Astrocyte of the cerebellum (primary cell): Measurements from ENCODE around the gene KCTD1.

ENCODE experiments used
- DNase-seq: peaks from one replicate; pipeline ENCODE4 v3.0.0-alpha.2; 2011; ENCODE audit warnings: low read depth
- H3K4me3 ChIP-seq: 2 replicates; pipeline ENCODE4 v1.5.1; 2011; ENCODE audit warnings: mild to moderate bottlenecking, low read depth, low read length, moderate library complexity
- CTCF ChIP-seq: IDR thresholded peaks from 2 replicates; pipeline ENCODE4 v1.5.1; 2012; ENCODE audit warnings: low read length, low read depth, moderate library complexity, mild to moderate bottlenecking; ENCODE audit errors: missing control alignments
- in situ Hi-C: cut with HindIII; loops from 2 replicates; pipeline ENCODE4 v1.10.0; 2017; ENCODE audit warnings: low sequenced_read_pairs

KCTD1 gene

DNA sequence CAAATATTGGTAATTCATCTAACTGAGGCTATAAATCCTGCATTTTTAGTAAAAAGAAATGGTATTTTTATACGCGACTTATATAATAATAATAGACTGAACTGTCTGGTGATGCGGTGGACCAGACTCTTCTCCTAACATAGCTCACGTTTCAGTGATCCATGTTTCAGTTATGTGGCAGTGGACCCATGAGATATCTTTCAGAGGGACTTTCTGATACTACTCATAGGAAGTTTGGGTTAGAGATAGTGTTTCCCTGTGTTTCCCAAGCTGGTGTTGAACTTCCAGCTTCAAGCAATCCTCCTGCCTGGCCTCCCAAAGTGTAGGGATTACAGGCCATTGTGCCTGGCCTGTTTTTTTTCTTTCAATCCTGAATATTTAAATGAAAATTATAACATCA is 59.2 kb downstream of the KCTD1 start:
- H3K4me3 ChIP-seq, result no peak overlapping the region
- no peak for DNase-seq
- in situ Hi-C loops, result no loop called here
- no peak for TF ChIP-seq CTCF

DNA sequence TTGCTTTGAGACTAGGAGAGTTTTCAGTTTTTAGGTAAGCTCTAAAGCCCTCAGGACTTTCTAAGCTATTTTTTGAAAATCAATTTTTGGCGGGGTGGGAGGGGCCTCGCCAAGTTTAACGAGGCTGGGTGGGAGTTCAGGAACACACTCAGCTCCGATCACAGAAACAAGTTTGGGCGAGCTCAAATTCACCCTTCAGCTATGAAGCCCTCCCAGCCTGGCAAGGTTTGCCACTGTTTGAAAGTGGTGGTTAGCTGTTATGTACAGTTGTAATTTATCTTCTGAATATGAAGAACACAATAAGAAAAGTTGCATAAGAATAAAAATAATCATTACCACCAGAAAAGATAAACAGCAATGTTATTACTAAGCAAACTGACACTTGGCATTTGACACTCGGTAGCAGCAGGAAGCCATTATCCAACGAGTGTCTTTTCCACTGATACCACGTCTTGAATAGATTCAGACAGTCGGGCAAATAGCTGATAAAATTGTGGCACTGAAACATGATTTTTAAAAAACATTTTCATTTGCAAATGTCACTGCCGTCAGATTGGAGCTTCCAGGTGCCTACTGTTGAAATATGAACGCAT is 59.8 kb downstream of the KCTD1 start:
- in situ Hi-C loops, result no loop called here
- no peak for TF ChIP-seq CTCF
- no peak for DNase-seq
- no peak overlapping the region for H3K4me3 ChIP-seq

- DNase-seq, result no peak
- no peak for TF ChIP-seq CTCF
- no peak overlapping the region for H3K4me3 ChIP-seq
- in situ Hi-C loops, result no loop called here
These were observed 60.9 kb downstream of the KCTD1 start for GRCh38 chr18:26487437-26487836.

DNA sequence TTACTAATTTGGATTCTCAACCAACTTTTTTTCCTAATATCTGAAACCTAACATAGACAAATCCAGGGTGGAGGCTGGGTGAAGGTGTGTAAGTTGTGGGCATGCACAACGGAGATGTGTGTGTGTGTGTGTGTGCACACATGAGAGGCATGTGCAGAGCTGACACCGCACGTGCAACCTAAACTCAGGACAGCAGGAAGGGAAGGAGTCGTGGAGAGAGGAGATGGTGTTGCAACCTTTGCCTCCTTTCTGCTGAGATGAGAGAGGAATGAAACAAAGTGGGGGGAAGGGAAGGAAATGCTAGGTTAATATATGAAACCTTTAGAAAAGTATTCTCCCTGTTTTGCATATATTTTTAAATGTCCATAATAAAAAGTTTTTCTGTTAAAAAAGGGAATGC is 64.7 kb downstream of the KCTD1 start:
- H3K4me3 ChIP-seq, result no peak overlapping the region
- no peak for TF ChIP-seq CTCF
- DNase-seq, result no peak
- in situ Hi-C loops, result no loop called here

DNA sequence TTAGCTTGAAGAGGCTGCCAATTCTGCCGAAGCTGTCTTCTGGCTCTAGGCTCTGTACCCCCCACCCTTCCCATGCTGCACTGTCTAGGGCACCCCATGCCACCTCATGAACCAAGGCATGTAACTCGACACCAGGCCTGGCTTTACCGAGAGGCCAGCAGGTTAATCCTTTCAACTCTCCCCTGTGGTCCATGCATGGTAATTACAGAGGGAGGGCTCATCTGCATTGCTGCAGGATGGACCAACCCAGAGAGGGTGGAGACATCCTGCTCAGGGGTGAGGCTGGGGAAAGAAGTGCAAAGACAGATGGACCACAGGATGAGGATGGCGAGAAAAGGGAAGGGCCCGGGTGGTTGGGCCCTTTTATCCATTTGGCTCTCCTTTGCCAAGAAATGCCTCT is 65.8 kb downstream of the KCTD1 start:
- H3K4me3 ChIP-seq, result no peak overlapping the region
- DNase-seq, result no peak
- in situ Hi-C loops, result no loop called here
- no peak for TF ChIP-seq CTCF

DNA sequence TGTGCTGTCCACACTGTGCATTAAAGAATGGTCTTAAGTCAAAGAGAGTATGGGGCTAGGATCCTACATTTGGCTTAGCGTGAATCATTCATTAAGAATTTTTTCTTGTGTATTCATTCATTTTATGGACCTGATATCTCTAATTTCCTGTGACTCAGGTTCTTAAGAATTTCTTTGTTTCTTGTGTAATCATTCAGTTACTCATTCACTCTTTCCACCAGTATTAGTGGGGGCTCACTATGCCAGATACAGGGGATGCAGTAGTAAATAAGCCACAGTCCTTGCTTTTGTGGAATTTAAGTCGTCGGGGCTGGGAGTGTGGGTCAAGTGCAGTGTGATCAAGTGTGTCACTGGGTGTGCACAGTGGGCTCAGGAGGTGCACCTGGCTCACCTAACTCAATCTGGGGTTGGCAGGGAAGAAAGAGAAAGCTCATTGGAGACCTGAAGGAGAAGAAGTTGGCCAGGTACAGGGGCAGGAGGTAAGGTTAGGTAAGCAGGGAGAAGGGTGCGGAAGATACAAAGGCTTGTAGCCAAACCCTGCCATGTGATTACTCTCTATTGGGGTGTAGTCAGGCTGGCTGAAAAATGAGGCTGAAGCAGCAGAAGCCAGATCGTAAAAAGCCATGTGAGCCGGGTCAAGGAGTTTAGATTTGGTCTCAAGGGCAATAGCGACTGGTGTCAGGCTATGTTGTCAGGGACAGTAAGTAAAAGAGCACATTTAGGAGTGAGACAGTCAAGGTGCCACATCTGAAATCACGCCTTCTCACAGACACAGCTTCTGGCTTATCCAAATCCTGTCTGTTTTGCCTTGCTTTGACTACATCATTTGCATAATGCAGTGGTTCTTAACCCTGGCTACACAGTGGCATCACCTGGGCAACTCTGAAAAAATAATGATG is 67.2 kb downstream of the KCTD1 start:
- no peak for TF ChIP-seq CTCF
- peak; percentile 88 for DNase-seq
- H3K4me3 ChIP-seq, result no peak overlapping the region
- in situ Hi-C loops, result no loop called here
